H9 (cell line): ENCODE measurements around the gene KCNG1. TPM values are rescaled to one million over a fixed set of nuclear protein-coding genes. Genes with fewer than 3 reads are reported as not detected.

Experiments
- DNase-seq: peaks from one replicate; pipeline ENCODE4 v3.0.0-alpha.2; 2017
- H2AFZ ChIP-seq: one replicate; pipeline ENCODE4 v1.6.1; 2013; ENCODE audit warnings: mild to moderate bottlenecking, low read length, control low read depth, moderate library complexity
- H2AK5ac ChIP-seq: 2 replicates; pipeline ENCODE4 v1.6.1; 2013; ENCODE audit warnings: low read length, control low read depth, mixed read lengths; ENCODE audit not compliant: insufficient read length
- H2BK120ac ChIP-seq: one replicate; pipeline ENCODE4 v1.6.1; 2013; ENCODE audit warnings: low read depth, mild to moderate bottlenecking, low read length, control low read depth, inconsistent platforms; ENCODE audit not compliant: poor library complexity, severe bottlenecking
- H2BK12ac ChIP-seq: 2 replicates; pipeline ENCODE4 v1.6.1; 2013; ENCODE audit warnings: low read length, control low read depth, mixed read lengths, low read depth; ENCODE audit not compliant: insufficient read length
- H2BK15ac ChIP-seq: 2 replicates; pipeline ENCODE4 v1.6.1; 2013; ENCODE audit warnings: low read depth, low read length, control low read depth
- H2BK20ac ChIP-seq: one replicate; pipeline ENCODE4 v1.6.1; 2013; ENCODE audit warnings: low read depth, mild to moderate bottlenecking, low read length, control low read depth, inconsistent platforms; ENCODE audit not compliant: poor library complexity, severe bottlenecking
- H2BK5ac ChIP-seq: 2 replicates; pipeline ENCODE4 v1.6.1; 2013; ENCODE audit warnings: low read length, control low read depth, mixed read lengths; ENCODE audit not compliant: insufficient read length
- H3K14ac ChIP-seq: 2 replicates; pipeline ENCODE4 v1.6.1; 2013; ENCODE audit warnings: low read length, control low read depth; ENCODE audit not compliant: insufficient read depth
- H3K18ac ChIP-seq: 2 replicates; pipeline ENCODE4 v1.6.1; 2013; ENCODE audit warnings: low read depth, mild to moderate bottlenecking, mixed read lengths, low read length, control low read depth; ENCODE audit not compliant: insufficient read length
- H3K23ac ChIP-seq: 2 replicates; pipeline ENCODE4 v1.6.1; 2013; ENCODE audit warnings: low read length, control low read depth, mixed read lengths, low read depth; ENCODE audit not compliant: insufficient read length
- H3K23me2 ChIP-seq: 2 replicates; pipeline ENCODE4 v1.6.1; 2013; ENCODE audit warnings: low read depth, mild to moderate bottlenecking, mixed read lengths, low read length, control low read depth; ENCODE audit not compliant: insufficient read length, poor library complexity, severe bottlenecking
- H3K27ac ChIP-seq: 2 replicates; pipeline ENCODE4 v1.5.1; 2013; ENCODE audit warnings: low read length, control low read depth, mixed read lengths, low read depth; ENCODE audit not compliant: insufficient read length
- H3K27me3 ChIP-seq: 2 replicates; pipeline ENCODE4 v1.6.1; 2013; ENCODE audit warnings: low read length, control low read depth, inconsistent platforms; ENCODE audit not compliant: insufficient read depth
- H3K4ac ChIP-seq: 2 replicates; pipeline ENCODE4 v1.6.1; 2013; ENCODE audit warnings: low read depth, mild to moderate bottlenecking, control low read depth, inconsistent platforms, low read length, moderate library complexity
- H3K4me1 ChIP-seq: 2 replicates; pipeline ENCODE4 v1.6.1; 2013; ENCODE audit warnings: low read length, control low read depth, inconsistent platforms; ENCODE audit not compliant: insufficient read depth
- H3K4me2 ChIP-seq: 2 replicates; pipeline ENCODE4 v1.6.1; 2013; ENCODE audit warnings: low read length, control low read depth, mixed read lengths; ENCODE audit not compliant: insufficient read length, insufficient read depth
- H3K56ac ChIP-seq: 2 replicates; pipeline ENCODE4 v1.6.1; 2013; ENCODE audit warnings: low read depth, mild to moderate bottlenecking, mixed read lengths, low read length, control low read depth; ENCODE audit not compliant: insufficient read length
- H3K79me1 ChIP-seq: 2 replicates; pipeline ENCODE4 v1.6.1; 2013; ENCODE audit warnings: low read depth, mild to moderate bottlenecking, moderate library complexity, low read length, control low read depth, inconsistent platforms; ENCODE audit not compliant: insufficient read depth, poor library complexity, severe bottlenecking
- H3K79me2 ChIP-seq: 2 replicates; pipeline ENCODE4 v1.6.1; 2013; ENCODE audit warnings: low read length, control low read depth, inconsistent platforms; ENCODE audit not compliant: insufficient read depth
- H3K9ac ChIP-seq: 2 replicates; pipeline ENCODE4 v1.6.1; 2013; ENCODE audit warnings: low read length, control low read depth, mixed read lengths; ENCODE audit not compliant: insufficient read length; ENCODE audit errors: extremely low read depth
- H3K9me3 ChIP-seq: one replicate; pipeline ENCODE4 v1.6.1; 2013; ENCODE audit warnings: low read depth, low read length, inconsistent platforms; ENCODE audit not compliant: control insufficient read depth
- H3T11ph ChIP-seq: one replicate; pipeline ENCODE4 v1.6.1; 2013; ENCODE audit warnings: mild to moderate bottlenecking, low read length, control low read depth, inconsistent platforms
- H4K20me1 ChIP-seq: one replicate; pipeline ENCODE4 v1.6.1; 2013; ENCODE audit not compliant: control insufficient read depth, insufficient read length, insufficient read depth
- H4K5ac ChIP-seq: 2 replicates; pipeline ENCODE4 v1.6.1; 2013; ENCODE audit warnings: low read depth, mild to moderate bottlenecking, mixed read lengths, low read length, control low read depth; ENCODE audit not compliant: insufficient read length
- H4K8ac ChIP-seq: replicated peaks from 2 replicates; pipeline ENCODE4 v1.6.1; 2013; ENCODE audit warnings: low read length, control low read depth, mixed read lengths, low read depth; ENCODE audit not compliant: insufficient read length
- H4K91ac ChIP-seq: 2 replicates; pipeline ENCODE4 v1.6.1; 2013; ENCODE audit warnings: low read depth, mild to moderate bottlenecking, moderate library complexity, mixed read lengths, low read length, control low read depth; ENCODE audit not compliant: insufficient read length
- H3K27ac Mint-ChIP-seq, 3 experiments: 2 replicates in 2 of 3; 3 replicates in 1 of 3; pipeline ENCODE4 v1.8.0; 2020 to 2021; ENCODE audit warnings: mixed read lengths in 3 of 3, mild to moderate bottlenecking in 1 of 3, moderate library complexity in 1 of 3
- H3K27me3 Mint-ChIP-seq: 2 replicates; pipeline ENCODE4 v1.8.0; 2021; ENCODE audit warnings: low read depth, mild to moderate bottlenecking, moderate library complexity, mixed read lengths
- H3K36me3 Mint-ChIP-seq, 3 experiments: 2 replicates in 2 of 3; 3 replicates in 1 of 3; pipeline ENCODE4 v1.8.0; 2020 to 2021; ENCODE audit warnings: low read depth in 3 of 3, mixed read lengths in 3 of 3; ENCODE audit not compliant: insufficient read depth in 1 of 3
- H3K4me1 Mint-ChIP-seq, 2 experiments: 2 replicates each; pipeline ENCODE4 v1.8.0; 2020; ENCODE audit warnings: mixed read lengths in 2 of 2
- H3K4me3 Mint-ChIP-seq, 2 experiments: 2 replicates in 1 of 2; 3 replicates in 1 of 2; pipeline ENCODE4 v1.8.0; 2020 to 2021; ENCODE audit warnings: mild to moderate bottlenecking in 2 of 2, mixed read lengths in 2 of 2, moderate library complexity in 1 of 2
- H3K9me3 Mint-ChIP-seq, 2 experiments: 2 replicates in 1 of 2; 3 replicates in 1 of 2; pipeline ENCODE4 v1.8.0; 2020; ENCODE audit warnings: mild to moderate bottlenecking in 2 of 2, mixed read lengths in 2 of 2, moderate library complexity in 1 of 2
- CTCF ChIP-seq: fragments of 200-600 bp; sonication (generic); conservative IDR thresholded peaks from 3 replicates; pipeline ENCODE4 v1.8.0; 2021; ENCODE audit warnings: antibody characterized with exemption, mild to moderate bottlenecking
- WGBS: extraction: QIAGEN DNeasy Blood & Tissue Kit; methylation state at CpG from one replicate; pipeline ENCODE4 v1.1.7; 2013; ENCODE audit warnings: missing lambda C conversion rate, low lambda C conversion rate, mixed read lengths; ENCODE audit not compliant: insufficient read length; ENCODE audit errors: extremely low coverage; 5-methylcytosine and 5-hydroxymethylcytosine counted together
- total RNA-seq: library from RNA; stranded (reverse); gene quantifications from 2 replicates; pipeline ENCODE4 v1.2.1, GENCODE V29; 2021

Gene KCNG1
- total RNA-seq, 1 experiment from 2014 or later, result 13.2 TPM

GRCh38 chr20:51017251-51017650, 5.7 kb downstream of the KCNG1 start:
- no peak for DNase-seq
- no peak overlapping the region for H4K91ac ChIP-seq
- H3T11ph ChIP-seq, result no peak overlapping the region
- no CpG with 5 or more reads among the region's 9 CpGs for WGBS
- Mint-ChIP-seq H3K27me3 (peaks cover 16% of the 10 kb centered on the region), H3K4me1 (peaks cover 46 to 52% of the 10 kb centered on the region in 2 experiments), H3K27ac (no peak overlapping the region), H3K4me3 (no peak overlapping the region), H3K36me3 (peaks cover 3 to 12% (median 7%) of the 10 kb centered on the region in 3 experiments; a peak in 6 of 7 replicates), H3K9me3 (no peaks in the 10 kb centered on the region; a peak in 1 of 5 replicates)
- no peak overlapping the region for H4K5ac ChIP-seq
- no peaks in the 10 kb centered on the region for H3K79me1 ChIP-seq
- H3K23ac ChIP-seq, result no peak overlapping the region
- no peaks in the 10 kb centered on the region for H3K79me2 ChIP-seq
- H3K27ac ChIP-seq, result no peak overlapping the region
- H4K20me1 ChIP-seq, result no peaks in the 10 kb centered on the region
- no peak overlapping the region for H2BK120ac ChIP-seq
- no peak overlapping the region for H2BK5ac ChIP-seq
- H3K27me3 ChIP-seq, result peaks cover 3% of the 10 kb centered on the region; the same call in 1 of the 2 replicates
- H3K23me2 ChIP-seq, result peaks cover 3% of the 10 kb centered on the region
- H3K4me2 ChIP-seq, result no peak overlapping the region
- H3K4me1 ChIP-seq, result peaks cover 8% of the 10 kb centered on the region; the same call in 1 of the 2 replicates
- no peak overlapping the region for H2AFZ ChIP-seq
- no peak overlapping the region for H2BK12ac ChIP-seq
- no peak overlapping the region for H3K9ac ChIP-seq
- H2BK15ac ChIP-seq, result no peak overlapping the region
- no peak overlapping the region for H3K4ac ChIP-seq
- no peak overlapping the region for H2BK20ac ChIP-seq
- H3K9me3 ChIP-seq, result no peaks in the 10 kb centered on the region
- H3K18ac ChIP-seq, result no peak overlapping the region
- no peak overlapping the region for H3K14ac ChIP-seq
- TF ChIP-seq CTCF, result no peak
- H2AK5ac ChIP-seq, result no peak overlapping the region
- no peak overlapping the region for H3K56ac ChIP-seq
- no peak overlapping the region for H4K8ac ChIP-seq
